Measurements from ENCODE around the gene CES2.

- TF ChIP-seq ZKSCAN3 (CRISPR knock-in tag; IDR thresholded peaks at IDR 0.05) (no peak), POLR2A (conservative IDR thresholded peaks at IDR 0.05) (no peak), CTCF (IDR thresholded peaks at IDR 0.05 in 2 of 3, conservative IDR thresholded peaks at IDR 0.05 in 1 of 3; ENCODE audit: insufficient read depth in 2 of 3, low read depth in 1 of 3, low read length in 3 of 3) (no peak), MAFK (IDR thresholded peaks at IDR 0.05; ENCODE audit: low read length) (no peak), CHD2 (IDR thresholded peaks at IDR 0.05; ENCODE audit: low read depth, low read length) (no peak), RBM15 (IDR thresholded peaks at IDR 0.05; ENCODE audit: insufficient read depth, low read length) (no peak)
- TF ChIP-seq, protein P1, sequence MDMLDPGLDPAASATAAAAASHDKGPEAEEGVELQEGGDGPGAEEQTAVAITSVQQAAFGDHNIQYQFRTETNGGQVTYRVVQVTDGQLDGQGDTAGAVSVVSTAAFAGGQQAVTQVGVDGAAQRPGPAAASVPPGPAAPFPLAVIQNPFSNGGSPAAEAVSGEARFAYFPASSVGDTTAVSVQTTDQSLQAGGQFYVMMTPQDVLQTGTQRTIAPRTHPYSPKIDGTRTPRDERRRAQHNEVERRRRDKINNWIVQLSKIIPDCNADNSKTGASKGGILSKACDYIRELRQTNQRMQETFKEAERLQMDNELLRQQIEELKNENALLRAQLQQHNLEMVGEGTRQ (CRISPR knock-in tag; IDR thresholded peaks at IDR 0.05), result no peak
These were observed 31.5 kb upstream of the CES2 start for GRCh38 chr16:66903544-66904427.
